IgD-negative memory B cell (primary cell): ENCODE results near the gene TANC2. TPM values are rescaled to one million over a fixed set of nuclear protein-coding genes. Genes with fewer than 3 reads are reported as not detected.

Source experiments
- H3K27ac Mint-ChIP-seq, 3 donors: one replicate each; pipeline ENCODE4 v1.8.0; 2020 to 2022; ENCODE audit warnings: mild to moderate bottlenecking in 3 of 3, mixed read lengths in 3 of 3, moderate library complexity in 1 of 3
- H3K27me3 Mint-ChIP-seq: one replicate; pipeline ENCODE4 v1.8.0; 2021; ENCODE audit warnings: mixed read lengths
- H3K36me3 Mint-ChIP-seq: one replicate; pipeline ENCODE4 v1.8.0; 2020; ENCODE audit warnings: mild to moderate bottlenecking, mixed read lengths
- H3K4me1 Mint-ChIP-seq, 3 donors: one replicate each; pipeline ENCODE4 v1.8.0; 2020 to 2022; ENCODE audit warnings: mixed read lengths in 3 of 3, mild to moderate bottlenecking in 1 of 3
- H3K4me3 Mint-ChIP-seq, 4 donors: one replicate each; pipeline ENCODE4 v1.8.0; 2020 to 2022; ENCODE audit warnings: mild to moderate bottlenecking in 4 of 4, mixed read lengths in 4 of 4, moderate library complexity in 3 of 4
- H3K9me3 Mint-ChIP-seq, 3 donors: one replicate each; pipeline ENCODE4 v1.8.0; 2020 to 2021; ENCODE audit warnings: mixed read lengths in 3 of 3, mild to moderate bottlenecking in 1 of 3
- polyA plus RNA-seq: library from polyadenylated mRNA; unstranded; fragments of 300-500 nt; fragmentation: Illumina TruSeq; gene quantifications from one replicate; pipeline ENCODE4 v1.2.3, GENCODE V29; 2021

The TANC2 gene
- polyA plus RNA-seq, 1 donor from 2014 or later: 0.85 TPM

DNA sequence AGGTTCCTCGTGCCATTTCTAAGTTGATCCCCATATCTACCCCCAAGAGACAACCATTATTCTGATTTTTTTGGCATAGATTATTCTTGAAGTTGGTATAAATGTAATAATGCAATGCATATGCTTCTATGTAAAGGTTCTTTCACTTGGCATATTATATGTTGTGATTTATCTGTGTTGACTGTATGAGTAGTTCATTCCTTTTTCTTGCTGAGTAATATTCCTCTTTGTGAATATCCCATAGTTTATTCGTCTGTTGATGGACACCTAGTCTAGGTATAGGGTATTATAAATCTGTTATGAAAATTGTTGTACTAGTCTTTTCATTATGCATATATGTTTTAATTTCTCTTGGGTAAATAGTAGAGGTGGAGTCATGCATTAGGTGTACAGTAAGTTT is 36.6 kb downstream of the TANC2 start:
- Mint-ChIP-seq H3K4me3 (no peak overlapping the region), H3K36me3 (no peaks in the 10 kb centered on the region), H3K27ac (no peak overlapping the region), H3K27me3 (no peaks in the 10 kb centered on the region), H3K4me1 (peaks cover 0 to 1% (median 0%) of the 10 kb centered on the region in 3 donors), H3K9me3 (no peaks in the 10 kb centered on the region)

DNA sequence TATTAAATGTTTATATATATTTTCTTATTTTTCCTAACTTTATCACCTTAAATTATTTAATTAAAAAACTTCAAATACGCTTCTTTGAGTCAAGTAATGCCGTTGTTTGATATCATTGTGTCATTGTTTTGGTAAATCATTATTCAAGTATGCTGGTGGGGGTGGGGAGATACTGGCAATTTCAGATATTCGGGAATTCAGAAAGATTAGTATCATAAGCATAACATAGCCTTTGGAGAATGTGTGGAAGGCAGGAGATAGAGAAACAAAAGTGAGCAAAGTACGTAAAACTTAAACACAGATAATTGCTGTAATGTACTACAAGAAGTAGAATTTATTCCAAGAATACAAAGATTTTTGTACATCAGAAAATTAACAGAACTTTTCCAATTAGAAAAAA is 49.8 kb downstream of the TANC2 start:
- H3K4me3 Mint-ChIP-seq: peak overlapping the region in 1 of 4 donors; percentile 38
- H3K27me3 Mint-ChIP-seq: no peaks in the 10 kb centered on the region
- peaks cover 5% of the 10 kb centered on the region for H3K36me3 Mint-ChIP-seq
- H3K27ac Mint-ChIP-seq: no peak overlapping the region
- H3K4me1 Mint-ChIP-seq: no peaks in the 10 kb centered on the region
- H3K9me3 Mint-ChIP-seq: peaks cover 0 to 2% (median 0%) of the 10 kb centered on the region in 3 donors

Other genes starting within 250 kb of the TANC2 start
- gene MARCHF10, start 157.9 kb upstream of the TANC2 start, polyA plus RNA-seq: 0.20 TPM